ENCODE results near the gene MEI1.

DNA sequence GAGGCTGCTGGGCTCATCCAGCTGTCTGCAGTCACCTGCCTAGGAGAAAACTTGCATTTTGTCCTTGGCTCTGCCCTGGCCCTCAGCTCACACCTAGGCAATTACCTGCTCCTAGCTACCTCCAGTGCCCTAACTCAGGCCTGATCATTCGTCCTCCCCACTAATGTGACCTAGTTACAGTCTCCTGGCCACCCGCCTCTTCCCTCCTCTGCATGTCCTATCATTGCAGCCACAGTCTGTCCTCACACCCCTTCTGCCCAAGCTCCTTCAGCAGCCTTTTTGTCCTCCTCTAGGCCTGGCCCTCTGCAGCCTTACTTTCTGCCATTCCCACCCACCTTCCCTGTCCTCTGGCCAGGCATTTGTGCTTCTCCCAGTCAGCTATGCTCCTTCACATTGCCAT is 83.4 kb downstream of the MEI1 start:
- TF ChIP-seq, protein P1, sequence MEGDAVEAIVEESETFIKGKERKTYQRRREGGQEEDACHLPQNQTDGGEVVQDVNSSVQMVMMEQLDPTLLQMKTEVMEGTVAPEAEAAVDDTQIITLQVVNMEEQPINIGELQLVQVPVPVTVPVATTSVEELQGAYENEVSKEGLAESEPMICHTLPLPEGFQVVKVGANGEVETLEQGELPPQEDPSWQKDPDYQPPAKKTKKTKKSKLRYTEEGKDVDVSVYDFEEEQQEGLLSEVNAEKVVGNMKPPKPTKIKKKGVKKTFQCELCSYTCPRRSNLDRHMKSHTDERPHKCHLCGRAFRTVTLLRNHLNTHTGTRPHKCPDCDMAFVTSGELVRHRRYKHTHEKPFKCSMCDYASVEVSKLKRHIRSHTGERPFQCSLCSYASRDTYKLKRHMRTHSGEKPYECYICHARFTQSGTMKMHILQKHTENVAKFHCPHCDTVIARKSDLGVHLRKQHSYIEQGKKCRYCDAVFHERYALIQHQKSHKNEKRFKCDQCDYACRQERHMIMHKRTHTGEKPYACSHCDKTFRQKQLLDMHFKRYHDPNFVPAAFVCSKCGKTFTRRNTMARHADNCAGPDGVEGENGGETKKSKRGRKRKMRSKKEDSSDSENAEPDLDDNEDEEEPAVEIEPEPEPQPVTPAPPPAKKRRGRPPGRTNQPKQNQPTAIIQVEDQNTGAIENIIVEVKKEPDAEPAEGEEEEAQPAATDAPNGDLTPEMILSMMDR (IDR thresholded peaks at IDR 0.05): no peak
- no peak for TF ChIP-seq ZFX (IDR thresholded peaks at IDR 0.05; ENCODE audit: borderline replicate concordance)

Data from 22Rv1 (cell line).